SIG-M5 treated with dmso at 0.1 percent for 504 hours (cell line): ENCODE measurements around the gene USP6NL.

Source experiments
- DNase-seq: peaks from one replicate; lab custom pipeline; 2025; ENCODE audit not compliant: unreplicated experiment; lab: John Stamatoyannopoulos, UW

Gene USP6NL

DNA sequence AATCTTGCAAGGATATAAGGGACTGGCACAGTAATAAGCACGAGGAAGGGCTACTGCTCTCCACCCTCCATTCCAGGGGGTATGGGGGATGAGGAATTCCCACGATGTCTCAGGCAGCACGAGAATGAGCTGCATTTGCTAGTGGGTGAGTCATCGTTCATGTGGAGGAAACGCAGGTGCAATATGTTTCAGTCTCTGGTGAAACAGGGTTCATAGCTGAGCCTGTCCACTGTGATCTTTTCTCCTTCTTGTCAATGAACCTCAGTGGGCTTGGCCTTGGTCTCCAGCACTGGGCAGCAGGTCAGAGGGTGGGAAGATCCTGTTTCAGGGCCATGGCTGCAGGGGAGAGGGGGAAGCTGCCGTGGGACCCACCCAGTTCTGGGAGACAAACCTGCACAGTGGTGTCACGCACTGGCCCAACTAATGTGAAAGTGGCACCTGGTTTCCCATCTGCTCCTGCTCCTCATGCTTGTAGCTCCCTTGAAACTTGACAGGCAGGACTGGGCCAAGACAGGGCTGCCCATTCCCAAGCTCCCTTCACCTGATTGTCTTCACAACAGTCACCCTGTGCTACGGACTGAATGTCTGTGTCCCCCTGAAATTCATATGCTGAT is 181.9 kb downstream of the USP6NL start:
- DNase-seq, result no peak

DNA sequence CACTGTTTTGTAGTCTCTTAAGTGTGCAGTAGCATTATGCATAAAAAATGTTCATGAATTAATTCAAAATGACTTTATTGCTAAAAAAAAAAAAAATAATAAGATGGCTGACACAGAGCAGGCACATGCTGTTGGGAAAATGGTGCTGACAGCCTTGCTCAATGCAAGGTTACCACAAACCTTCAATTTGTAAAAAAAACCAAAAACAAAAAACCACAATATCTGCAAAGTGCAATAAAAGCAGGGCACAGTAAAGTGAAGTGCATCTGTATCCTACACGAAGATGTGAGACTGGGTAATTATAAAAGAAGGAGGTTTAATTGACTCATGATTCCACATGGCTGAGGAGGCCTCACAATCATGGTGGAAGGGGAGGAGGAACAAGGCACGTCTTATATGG is 185.8 kb downstream of the USP6NL start:
- DNase-seq, result no peak

DNA sequence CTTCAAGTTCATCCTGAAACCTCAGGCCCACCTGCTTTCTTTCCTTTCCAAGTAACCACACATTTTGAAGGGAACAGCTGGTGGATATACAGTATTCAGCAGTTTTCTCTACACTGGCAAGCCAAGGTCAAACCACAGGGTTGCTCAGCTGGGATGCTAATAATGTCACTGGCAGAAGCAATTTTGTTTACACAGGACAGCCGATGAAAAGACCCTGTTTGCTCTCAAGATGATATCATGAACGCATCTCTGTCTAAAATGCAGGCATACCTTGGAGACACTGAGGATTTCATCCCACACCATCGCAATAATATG is 186.2 kb downstream of the USP6NL start:
- no peak for DNase-seq

DNA sequence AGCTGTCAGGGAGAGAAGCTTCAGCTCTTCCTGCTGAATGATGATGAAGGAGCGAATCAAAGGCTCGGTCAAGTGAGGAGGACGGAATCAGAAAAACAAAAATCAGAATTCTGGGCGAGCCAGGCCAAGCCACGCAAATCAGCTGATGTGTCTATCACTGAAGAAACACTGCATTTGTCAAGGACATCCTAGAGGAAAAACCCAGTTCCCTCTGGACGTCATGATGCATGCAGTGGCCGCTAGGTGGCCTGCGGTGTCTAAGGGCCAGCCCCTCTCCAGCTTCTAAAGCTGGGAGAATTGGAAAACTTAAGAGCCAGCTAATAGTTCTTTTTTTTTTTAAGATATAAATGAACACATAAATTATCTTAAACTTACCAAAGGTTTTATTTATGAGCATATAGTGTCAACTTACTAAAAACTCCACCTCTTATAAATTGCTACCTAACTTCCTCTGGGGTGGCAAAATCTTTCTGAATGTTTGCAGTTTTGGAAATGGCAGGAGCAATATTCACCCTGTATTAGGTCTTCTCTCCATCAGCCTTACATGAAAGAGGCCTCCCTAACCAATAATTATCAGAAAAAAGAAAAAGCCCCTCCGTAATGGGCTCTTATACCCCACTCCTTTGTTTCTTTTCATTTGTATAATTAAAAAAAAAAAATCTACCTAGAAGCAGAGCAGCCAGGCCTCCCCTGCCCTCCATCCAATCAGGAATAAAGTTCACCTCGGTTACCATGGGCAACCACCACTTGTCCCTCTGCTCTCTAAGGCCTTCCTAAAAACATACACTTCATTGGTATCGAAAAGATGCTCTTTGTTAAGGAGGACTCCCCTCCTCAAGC is 186.8 kb downstream of the USP6NL start:
- peak; percentile 51 for DNase-seq

DNA sequence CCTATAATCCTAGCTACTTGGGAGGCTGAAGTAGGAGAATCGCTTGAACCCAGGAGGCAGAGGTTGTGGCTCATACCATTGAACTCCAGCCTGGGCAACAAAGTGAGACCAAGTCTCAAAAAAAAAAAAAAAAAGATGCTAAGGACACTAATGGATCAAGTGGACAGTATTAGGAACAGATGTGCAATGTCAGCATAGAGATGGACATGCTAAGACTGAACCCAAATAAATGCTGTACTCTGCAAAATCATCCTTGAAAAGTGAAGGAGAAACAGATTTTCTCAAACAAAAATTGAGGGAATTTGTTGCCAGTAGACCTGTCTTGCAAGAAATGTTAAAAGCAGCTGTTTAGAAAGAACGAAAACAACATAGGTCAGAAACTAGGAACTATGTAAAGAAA is 194.5 kb downstream of the USP6NL start:
- DNase-seq, result no peak

DNA sequence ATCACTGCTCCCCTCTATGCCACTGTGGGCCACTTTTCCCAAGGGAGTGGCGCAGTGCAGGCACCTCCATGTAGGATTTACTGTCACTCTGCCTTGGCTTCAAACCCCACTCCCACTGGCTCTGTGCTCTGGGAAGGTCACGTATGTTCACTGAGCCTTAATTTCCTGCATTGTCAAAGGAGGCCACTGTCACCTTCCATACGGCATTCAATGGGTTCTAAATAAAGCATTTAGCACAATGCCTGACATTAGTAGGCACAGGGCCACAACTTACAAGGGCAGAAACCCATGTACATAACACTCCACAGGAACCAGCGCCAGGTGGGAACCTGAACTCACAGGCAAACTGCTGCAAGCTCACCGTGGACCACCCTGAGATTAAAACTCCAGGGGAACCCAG is 196.4 kb downstream of the USP6NL start:
- DNase-seq, result no peak

DNA sequence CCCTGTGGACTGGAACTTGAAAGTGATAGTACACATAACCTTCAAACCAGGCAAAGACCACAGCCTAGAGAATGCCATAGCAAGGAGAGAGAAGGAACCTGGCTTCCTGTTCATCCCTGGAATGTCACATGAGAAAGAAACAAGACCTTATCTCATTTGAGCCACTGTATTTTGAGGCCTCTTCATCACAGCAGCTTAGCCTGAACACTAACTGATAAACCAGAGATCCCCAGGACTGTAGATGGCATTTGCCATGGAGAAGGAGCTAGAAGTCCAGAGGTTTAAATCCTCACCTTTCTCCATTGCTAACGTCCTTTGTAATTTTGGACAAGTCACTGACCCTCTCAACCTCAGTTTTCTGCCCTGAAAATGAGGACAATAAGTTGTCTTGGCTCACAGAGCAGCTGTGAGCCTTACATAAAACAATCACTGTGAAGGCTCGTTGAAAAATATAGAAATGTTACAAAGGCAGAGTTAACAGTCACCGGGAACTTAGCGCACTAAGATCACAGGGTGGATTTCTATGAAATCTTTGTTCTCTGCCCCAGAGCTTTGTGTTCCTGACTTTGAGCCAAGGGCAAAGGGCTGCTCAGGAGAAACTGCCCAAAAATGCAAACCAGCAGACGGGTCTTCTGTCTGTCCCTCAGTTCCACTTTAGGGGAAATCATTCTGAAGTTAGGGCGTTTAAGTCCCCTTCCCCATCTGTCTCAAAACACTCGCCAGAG is 197.0 kb downstream of the USP6NL start:
- DNase-seq, result no peak

DNA sequence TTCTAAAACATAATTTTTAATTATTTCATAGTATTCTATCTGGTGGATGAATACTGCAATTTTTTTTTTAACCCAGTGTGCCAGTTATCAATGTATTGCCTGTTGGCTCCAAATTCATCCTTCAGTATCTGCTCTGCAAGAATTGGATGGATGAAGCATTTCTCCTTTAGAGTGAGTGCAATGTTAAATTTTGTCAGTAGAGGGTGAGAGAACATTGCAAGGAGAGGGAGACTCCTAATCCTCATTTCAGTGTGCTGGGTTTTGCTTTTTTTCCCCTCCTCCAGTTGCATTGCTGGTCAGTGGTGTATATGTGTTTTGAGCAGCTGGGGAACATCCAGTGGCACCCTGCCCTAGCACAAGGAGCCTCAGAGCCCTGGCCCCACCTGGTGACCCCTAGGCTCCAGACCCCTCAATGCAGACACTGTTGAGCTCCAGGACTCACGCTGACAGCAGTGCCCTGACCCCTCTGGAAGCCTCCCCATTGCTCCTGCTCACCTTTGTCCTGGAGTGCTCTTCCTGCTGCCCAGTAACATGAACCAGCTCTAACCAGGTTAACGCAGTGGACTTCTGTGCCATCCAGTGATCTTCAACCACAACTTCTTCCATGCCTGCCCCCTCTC is 199.4 kb downstream of the USP6NL start:
- no peak for DNase-seq

DNA sequence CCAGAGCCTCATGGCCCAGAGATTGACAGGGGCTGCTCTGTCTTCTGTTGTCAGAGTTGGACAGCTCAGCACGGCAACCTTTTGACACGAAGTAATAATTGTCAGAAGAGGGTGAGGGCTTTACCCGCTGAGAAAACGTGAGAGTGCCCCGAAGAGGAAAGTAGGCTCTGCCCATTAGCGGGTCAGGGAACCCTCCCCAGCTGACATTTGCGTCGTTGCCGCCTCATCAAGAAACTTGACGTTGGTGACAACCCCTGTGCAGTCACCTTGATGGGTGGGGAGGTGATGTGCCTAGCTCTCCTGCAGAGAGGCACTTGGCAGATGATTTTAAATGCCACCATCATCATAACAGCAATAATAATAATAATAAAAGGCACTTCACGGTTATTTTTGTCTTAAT is 202.1 kb downstream of the USP6NL start:
- DNase-seq, result no peak

DNA sequence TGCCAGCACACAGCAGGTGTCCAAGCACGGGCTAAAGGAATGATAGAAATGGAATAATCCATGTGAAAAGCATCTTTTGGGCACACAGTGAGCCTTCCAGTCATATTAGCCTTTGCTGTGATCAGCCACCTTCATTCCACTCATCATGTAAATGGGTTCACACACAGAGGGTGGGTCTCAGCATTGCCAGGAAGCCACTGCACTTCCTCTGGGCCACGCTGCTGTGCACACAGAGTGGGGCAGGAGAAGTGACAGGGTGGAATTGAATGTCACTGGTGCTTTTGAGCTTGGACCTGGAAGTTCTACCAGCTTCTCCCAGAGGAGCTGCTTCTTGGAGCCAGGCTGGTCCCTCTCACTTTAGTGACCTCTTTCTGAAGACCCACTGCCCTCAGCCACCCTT is 203.5 kb downstream of the USP6NL start:
- DNase-seq, result no peak

DNA sequence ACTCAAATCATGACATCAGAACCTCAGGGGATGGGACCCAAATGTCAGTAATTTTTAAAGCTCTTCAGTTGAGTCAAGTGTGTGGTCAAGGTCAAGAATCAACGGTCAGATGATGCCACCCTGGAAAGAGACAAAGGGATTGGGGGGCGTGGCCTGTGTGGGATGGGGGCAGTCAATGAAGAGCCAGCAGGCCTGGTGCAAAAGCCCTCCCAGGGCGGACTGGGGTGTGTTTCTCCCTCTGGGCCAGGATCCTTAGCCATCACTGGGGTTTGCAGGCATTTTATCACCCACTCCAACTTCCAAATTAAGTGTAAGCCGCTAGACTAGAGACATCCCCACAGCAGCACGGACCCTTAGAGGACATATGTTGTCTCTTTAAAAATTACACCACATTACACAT is 204.7 kb downstream of the USP6NL start:
- no peak for DNase-seq

DNA sequence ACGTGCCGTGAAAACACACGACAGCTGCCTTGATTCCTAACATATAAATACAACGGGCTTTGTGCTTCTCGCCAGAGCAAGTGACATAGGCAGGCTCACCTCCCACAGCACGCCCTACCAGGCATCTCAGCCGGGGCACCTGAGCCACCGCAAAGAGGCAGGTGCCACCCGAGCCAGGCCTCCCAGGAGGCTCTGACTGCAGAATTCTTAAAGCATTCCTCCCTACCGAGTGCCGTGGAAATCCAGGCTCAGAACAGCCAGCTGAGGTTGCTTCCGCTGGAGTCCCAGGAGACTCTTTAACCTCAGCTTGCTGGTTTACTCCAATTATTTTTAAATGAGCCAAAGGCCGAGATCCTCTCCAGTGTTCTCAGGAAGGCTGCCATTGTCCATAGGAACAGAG is 206.5 kb downstream of the USP6NL start:
- no peak for DNase-seq
